Right lobe of liver (tissue), 4 donors: ENCODE results near the gene DRP2.

Source experiments
- CTCF ChIP-seq, 4 donors: fragments of 200-600 bp in 3 of 4; fragments of 450-650 bp in 1 of 4; IDR thresholded peaks; one replicate each; pipeline versions ENCODE4 v1.5.1 to v1.8.0; 2016 to 2022; ENCODE audit warnings: antibody characterized with exemption in 4 of 4, mild to moderate bottlenecking in 2 of 4
- POLR2A ChIP-seq: fragments of 450-650 bp; IDR thresholded peaks from one replicate; pipeline ENCODE4 v1.6.1; 2017; ENCODE audit warnings: antibody characterized with exemption, mild to moderate bottlenecking
- donor health status: DM: no; HTN: no; CAD: no.
- donor health status: DM: no; HTN: no; CAD: no.
- donor health status: DM: no; HTN: yes; CAD: no.

- TF ChIP-seq CTCF (IDR thresholded peaks at IDR 0.05) (no peak), POLR2A (no peak)
Measured at GRCh38 chrX:101176439-101176838, 43.1 kb upstream of the DRP2 start.
